Activated CD8-positive, alpha-beta T cell treated with anti-CD3 and anti-CD28 coated beads for 36 hours (primary cell): ENCODE data around the gene LIMS2. TPM values are rescaled to one million over a fixed set of nuclear protein-coding genes. Genes with fewer than 3 reads are reported as not detected.

Experiments
- ATAC-seq: fragments of 200-7000 bp; cut with Tn5 transposase; one replicate; pipeline ENCODE4 v1.10.0; 2021; ENCODE audit warnings: mild to moderate bottlenecking, moderate library complexity
- CTCF ChIA-PET: fragments of 350-600 bp; sonication (Branson Sonifier 250); formaldehyde crosslinking; loops from one replicate; lab custom pipeline; 2021; ENCODE audit warnings: antibody characterized with exemption; lab: Charles Lee
- POLR2A ChIA-PET: fragments of 350-600 bp; sonication (Branson Sonifier 250); formaldehyde crosslinking; loops from one replicate; lab custom pipeline; 2021; ENCODE audit warnings: antibody characterized with exemption; lab: Charles Lee
- DNase-seq: peaks from one replicate; pipeline ENCODE4 v3.0.0-alpha.2; 2020
- H3K27ac Mint-ChIP-seq: one replicate; pipeline ENCODE4 v1.8.0; 2021; ENCODE audit warnings: mild to moderate bottlenecking, mixed read lengths
- H3K27me3 Mint-ChIP-seq: one replicate; pipeline ENCODE4 v1.8.0; 2021; ENCODE audit warnings: mixed read lengths
- H3K36me3 Mint-ChIP-seq: one replicate; pipeline ENCODE4 v1.8.0; 2021; ENCODE audit warnings: low read depth, mixed read lengths
- H3K4me1 Mint-ChIP-seq: one replicate; pipeline ENCODE4 v1.8.0; 2021; ENCODE audit warnings: low read depth, mixed read lengths
- H3K4me3 Mint-ChIP-seq: one replicate; pipeline ENCODE4 v1.8.0; 2021; ENCODE audit warnings: mild to moderate bottlenecking, moderate library complexity, mixed read lengths
- H3K9me3 Mint-ChIP-seq: one replicate; pipeline ENCODE4 v1.8.0; 2021; ENCODE audit warnings: mixed read lengths
- CTCF ChIP-seq: fragments of 200-600 bp; IDR thresholded peaks from one replicate; pipeline ENCODE4 v1.8.0; 2022; ENCODE audit warnings: antibody characterized with exemption, mild to moderate bottlenecking
- intact Hi-C: fragments of 100-400 bp; cut with micrococcal nuclease; formaldehyde crosslinking; loops from one replicate; pipeline ENCODE4 v1.10.0; 2022
- total RNA-seq, 2 experiments: library from RNA; stranded (reverse); gene quantifications; one replicate each; pipeline ENCODE4 v1.2.3, GENCODE V29; 2021

Gene LIMS2
- total RNA-seq, 2 experiments from 2014 or later, result 22.1 to 23.6 TPM

GRCh38 chr2:127665267-127665893, 9.9 kb downstream of the LIMS2 start:
- POLR2A ChIA-PET, result no interaction called here
- H3K4me3 Mint-ChIP-seq, result no peak overlapping the region
- DNase-seq (no peak), ATAC-seq (no peak)
- H3K36me3 Mint-ChIP-seq, result no peaks in the 10 kb centered on the region
- H3K27ac Mint-ChIP-seq, result no peak overlapping the region
- intact Hi-C loops, result no loop called here
- TF ChIP-seq CTCF, result no peak
- CTCF ChIA-PET, result interaction anchor here (0.8 kb wide), 1 partner anchor 13 kb away, joined by 3 read pairs; no protein-coding TSS in a partner anchor
- no peaks in the 10 kb centered on the region for H3K9me3 Mint-ChIP-seq
- H3K4me1 Mint-ChIP-seq, result no peaks in the 10 kb centered on the region
- H3K27me3 Mint-ChIP-seq, result peaks cover 43% of the 10 kb centered on the region

- no peak for DNase-seq
- peaks cover 40% of the 10 kb centered on the region for H3K27me3 Mint-ChIP-seq
- CTCF ChIA-PET, result interaction anchor here (0.8 kb wide), 1 partner anchor 12 kb away, joined by 3 read pairs; no protein-coding TSS in a partner anchor
- ATAC-seq, result no peak
- POLR2A ChIA-PET, result no interaction called here
- no peak overlapping the region for H3K27ac Mint-ChIP-seq
- TF ChIP-seq CTCF, result no peak
- H3K4me1 Mint-ChIP-seq, result no peaks in the 10 kb centered on the region
- intact Hi-C loops, result no loop called here
- H3K9me3 Mint-ChIP-seq, result no peaks in the 10 kb centered on the region
- H3K4me3 Mint-ChIP-seq, result no peak overlapping the region
- H3K36me3 Mint-ChIP-seq, result no peaks in the 10 kb centered on the region
Observed at GRCh38 chr2:127664895-127665225, 10.5 kb downstream of the LIMS2 start.

GRCh38 chr2:127664065-127664894, 11.1 kb downstream of the LIMS2 start:
- no peaks in the 10 kb centered on the region for H3K9me3 Mint-ChIP-seq
- peak; percentile 24 for ATAC-seq
- CTCF ChIA-PET, result interaction anchor here (1.2 kb wide), 1 partner anchor 14 kb away, joined by 3 read pairs; no protein-coding TSS in a partner anchor

GRCh38 chr2:127663566-127664064, 11.7 kb downstream of the LIMS2 start:
- Mint-ChIP-seq H3K27me3 (peaks cover 33% of the 10 kb centered on the region), H3K4me3 (no peak overlapping the region), H3K27ac (no peak overlapping the region), H3K4me1 (no peaks in the 10 kb centered on the region), H3K36me3 (no peaks in the 10 kb centered on the region), H3K9me3 (no peaks in the 10 kb centered on the region)
- ATAC-seq (no peak), DNase-seq (no peak)
- ChIA-PET CTCF (interaction anchor here (1.2 kb wide), 1 partner anchor 13 kb away, joined by 3 read pairs; no protein-coding TSS in a partner anchor), POLR2A (no interaction called here)
- intact Hi-C loops, result no loop called here
- TF ChIP-seq CTCF, result no peak

More at GRCh38 chr2:127664065-127664894, 11.1 kb downstream of the LIMS2 start:
- no peak for DNase-seq
- POLR2A ChIA-PET, result no interaction called here
- TF ChIP-seq CTCF, result no peak
- Mint-ChIP-seq H3K27me3 (peaks cover 38% of the 10 kb centered on the region), H3K4me3 (no peak overlapping the region), H3K36me3 (no peaks in the 10 kb centered on the region), H3K4me1 (no peaks in the 10 kb centered on the region), H3K27ac (no peak overlapping the region)
- intact Hi-C loops, result no loop called here
